Measurements from ENCODE around the gene LDLRAD1. TPM values are rescaled to one million over a fixed set of nuclear protein-coding genes. Genes with fewer than 3 reads are reported as not detected.

The LDLRAD1 gene
- total and polyA plus RNA-seq, 2 of the 13 experiments (the other 11 are each of a cell fraction or from before 2014, with no cell fraction given) = 2.5 to 14.0 TPM

DNA sequence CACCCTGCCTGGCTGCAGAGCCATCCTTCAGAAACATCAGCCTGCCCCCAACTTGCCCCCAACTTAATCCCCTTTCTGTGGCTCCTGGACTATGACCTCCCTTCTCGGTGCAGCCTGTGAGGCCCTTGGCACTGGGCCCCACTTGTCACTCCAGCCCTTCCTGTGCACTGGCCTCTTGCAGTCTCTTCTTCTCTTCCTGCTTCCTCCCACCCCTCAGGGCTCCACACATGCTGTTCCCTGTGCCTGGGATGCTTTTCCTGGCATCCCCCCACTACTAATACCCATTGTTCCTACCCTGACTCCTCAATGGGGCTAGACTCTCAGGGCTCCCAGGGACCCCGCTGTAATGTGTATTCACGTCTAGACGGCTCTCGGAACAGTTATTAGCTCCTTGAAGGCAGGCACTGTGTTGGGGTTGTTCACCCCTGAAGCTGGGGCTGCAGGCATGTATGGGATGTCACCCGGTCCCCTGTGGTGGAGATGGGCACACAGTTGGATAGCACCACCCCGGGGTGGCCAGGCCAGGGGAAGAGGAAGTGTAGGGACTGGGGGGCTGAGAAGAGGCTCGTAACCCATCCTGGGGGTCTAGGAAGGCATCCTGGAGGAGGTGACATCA, 4.5 kb downstream of the LDLRAD1 start (continued):
- TF ChIP-seq SETDB1 (CRISPR knock-in tag; IDR thresholded peaks at IDR 0.05; ENCODE audit: borderline replicate concordance) (no peak), TCF12 (IDR thresholded peaks at IDR 0.05) (no peak), TCF12 (CRISPR knock-in tag; IDR thresholded peaks at IDR 0.05) (no peak), ELF3 (CRISPR knock-in tag; IDR thresholded peaks at IDR 0.05) (0 out of 2 replicates have a peak, but pooled peaks have one; percentile 35), ZNF335 (CRISPR knock-in tag; IDR thresholded peaks at IDR 0.05) (no peak), SNAPC2 (CRISPR knock-in tag; IDR thresholded peaks at IDR 0.05) (no peak), POLR2AphosphoS2 (IDR thresholded peaks at IDR 0.05; ENCODE audit: low read depth, low read length) (no peak), ZNF331 (CRISPR knock-in tag; IDR thresholded peaks at IDR 0.05) (no peak), THAP11 (CRISPR knock-in tag; IDR thresholded peaks at IDR 0.05) (0 out of 2 replicates have a peak, but pooled peaks have one; percentile 44), ZFP37 (CRISPR knock-in tag; IDR thresholded peaks at IDR 0.05; ENCODE audit: borderline replicate concordance) (no peak), KDM2A (CRISPR knock-in tag; IDR thresholded peaks at IDR 0.05; ENCODE audit: borderline replicate concordance, low read depth) (no peak)
- TF ChIP-seq, protein P1, sequence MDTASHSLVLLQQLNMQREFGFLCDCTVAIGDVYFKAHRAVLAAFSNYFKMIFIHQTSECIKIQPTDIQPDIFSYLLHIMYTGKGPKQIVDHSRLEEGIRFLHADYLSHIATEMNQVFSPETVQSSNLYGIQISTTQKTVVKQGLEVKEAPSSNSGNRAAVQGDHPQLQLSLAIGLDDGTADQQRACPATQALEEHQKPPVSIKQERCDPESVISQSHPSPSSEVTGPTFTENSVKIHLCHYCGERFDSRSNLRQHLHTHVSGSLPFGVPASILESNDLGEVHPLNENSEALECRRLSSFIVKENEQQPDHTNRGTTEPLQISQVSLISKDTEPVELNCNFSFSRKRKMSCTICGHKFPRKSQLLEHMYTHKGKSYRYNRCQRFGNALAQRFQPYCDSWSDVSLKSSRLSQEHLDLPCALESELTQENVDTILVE (CRISPR knock-in tag; IDR thresholded peaks at IDR 0.05) = no peak
- TF ChIP-seq, protein P2, sequence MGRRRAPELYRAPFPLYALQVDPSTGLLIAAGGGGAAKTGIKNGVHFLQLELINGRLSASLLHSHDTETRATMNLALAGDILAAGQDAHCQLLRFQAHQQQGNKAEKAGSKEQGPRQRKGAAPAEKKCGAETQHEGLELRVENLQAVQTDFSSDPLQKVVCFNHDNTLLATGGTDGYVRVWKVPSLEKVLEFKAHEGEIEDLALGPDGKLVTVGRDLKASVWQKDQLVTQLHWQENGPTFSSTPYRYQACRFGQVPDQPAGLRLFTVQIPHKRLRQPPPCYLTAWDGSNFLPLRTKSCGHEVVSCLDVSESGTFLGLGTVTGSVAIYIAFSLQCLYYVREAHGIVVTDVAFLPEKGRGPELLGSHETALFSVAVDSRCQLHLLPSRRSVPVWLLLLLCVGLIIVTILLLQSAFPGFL (CRISPR knock-in tag; IDR thresholded peaks at IDR 0.05) = no peak
- TF ChIP-seq, protein P3, sequence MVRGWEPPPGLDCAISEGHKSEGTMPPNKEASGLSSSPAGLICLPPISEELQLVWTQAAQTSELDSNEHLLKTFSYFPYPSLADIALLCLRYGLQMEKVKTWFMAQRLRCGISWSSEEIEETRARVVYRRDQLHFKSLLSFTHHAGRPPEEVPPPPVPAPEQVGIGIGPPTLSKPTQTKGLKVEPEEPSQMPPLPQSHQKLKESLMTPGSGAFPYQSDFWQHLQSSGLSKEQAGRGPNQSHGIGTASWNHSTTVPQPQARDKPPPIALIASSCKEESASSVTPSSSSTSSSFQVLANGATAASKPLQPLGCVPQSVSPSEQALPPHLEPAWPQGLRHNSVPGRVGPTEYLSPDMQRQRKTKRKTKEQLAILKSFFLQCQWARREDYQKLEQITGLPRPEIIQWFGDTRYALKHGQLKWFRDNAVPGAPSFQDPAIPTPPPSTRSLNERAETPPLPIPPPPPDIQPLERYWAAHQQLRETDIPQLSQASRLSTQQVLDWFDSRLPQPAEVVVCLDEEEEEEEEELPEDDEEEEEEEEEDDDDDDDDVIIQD (CRISPR knock-in tag; IDR thresholded peaks at IDR 0.05; ENCODE audit: low read depth) = no peak
- TF ChIP-seq, protein P4, sequence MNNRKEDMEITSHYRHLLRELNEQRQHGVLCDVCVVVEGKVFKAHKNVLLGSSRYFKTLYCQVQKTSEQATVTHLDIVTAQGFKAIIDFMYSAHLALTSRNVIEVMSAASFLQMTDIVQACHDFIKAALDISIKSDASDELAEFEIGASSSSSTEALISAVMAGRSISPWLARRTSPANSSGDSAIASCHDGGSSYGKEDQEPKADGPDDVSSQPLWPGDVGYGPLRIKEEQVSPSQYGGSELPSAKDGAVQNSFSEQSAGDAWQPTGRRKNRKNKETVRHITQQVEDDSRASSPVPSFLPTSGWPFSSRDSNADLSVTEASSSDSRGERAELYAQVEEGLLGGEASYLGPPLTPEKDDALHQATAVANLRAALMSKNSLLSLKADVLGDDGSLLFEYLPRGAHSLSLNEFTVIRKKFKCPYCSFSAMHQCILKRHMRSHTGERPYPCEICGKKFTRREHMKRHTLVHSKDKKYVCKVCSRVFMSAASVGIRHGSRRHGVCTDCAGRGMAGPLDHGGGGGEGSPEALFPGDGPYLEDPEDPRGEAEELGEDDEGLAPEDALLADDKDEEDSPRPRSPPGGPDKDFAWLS (CRISPR knock-in tag; IDR thresholded peaks at IDR 0.05; ENCODE audit: borderline replicate concordance) = no peak
- TF ChIP-seq, protein P5, sequence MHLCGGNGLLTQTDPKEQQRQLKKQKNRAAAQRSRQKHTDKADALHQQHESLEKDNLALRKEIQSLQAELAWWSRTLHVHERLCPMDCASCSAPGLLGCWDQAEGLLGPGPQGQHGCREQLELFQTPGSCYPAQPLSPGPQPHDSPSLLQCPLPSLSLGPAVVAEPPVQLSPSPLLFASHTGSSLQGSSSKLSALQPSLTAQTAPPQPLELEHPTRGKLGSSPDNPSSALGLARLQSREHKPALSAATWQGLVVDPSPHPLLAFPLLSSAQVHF (CRISPR knock-in tag; IDR thresholded peaks at IDR 0.05) = no peak
- TF ChIP-seq, protein P6, sequence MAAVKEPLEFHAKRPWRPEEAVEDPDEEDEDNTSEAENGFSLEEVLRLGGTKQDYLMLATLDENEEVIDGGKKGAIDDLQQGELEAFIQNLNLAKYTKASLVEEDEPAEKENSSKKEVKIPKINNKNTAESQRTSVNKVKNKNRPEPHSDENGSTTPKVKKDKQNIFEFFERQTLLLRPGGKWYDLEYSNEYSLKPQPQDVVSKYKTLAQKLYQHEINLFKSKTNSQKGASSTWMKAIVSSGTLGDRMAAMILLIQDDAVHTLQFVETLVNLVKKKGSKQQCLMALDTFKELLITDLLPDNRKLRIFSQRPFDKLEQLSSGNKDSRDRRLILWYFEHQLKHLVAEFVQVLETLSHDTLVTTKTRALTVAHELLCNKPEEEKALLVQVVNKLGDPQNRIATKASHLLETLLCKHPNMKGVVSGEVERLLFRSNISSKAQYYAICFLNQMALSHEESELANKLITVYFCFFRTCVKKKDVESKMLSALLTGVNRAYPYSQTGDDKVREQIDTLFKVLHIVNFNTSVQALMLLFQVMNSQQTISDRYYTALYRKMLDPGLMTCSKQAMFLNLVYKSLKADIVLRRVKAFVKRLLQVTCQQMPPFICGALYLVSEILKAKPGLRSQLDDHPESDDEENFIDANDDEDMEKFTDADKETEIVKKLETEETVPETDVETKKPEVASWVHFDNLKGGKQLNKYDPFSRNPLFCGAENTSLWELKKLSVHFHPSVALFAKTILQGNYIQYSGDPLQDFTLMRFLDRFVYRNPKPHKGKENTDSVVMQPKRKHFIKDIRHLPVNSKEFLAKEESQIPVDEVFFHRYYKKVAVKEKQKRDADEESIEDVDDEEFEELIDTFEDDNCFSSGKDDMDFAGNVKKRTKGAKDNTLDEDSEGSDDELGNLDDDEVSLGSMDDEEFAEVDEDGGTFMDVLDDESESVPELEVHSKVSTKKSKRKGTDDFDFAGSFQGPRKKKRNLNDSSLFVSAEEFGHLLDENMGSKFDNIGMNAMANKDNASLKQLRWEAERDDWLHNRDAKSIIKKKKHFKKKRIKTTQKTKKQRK (IDR thresholded peaks at IDR 0.05; ENCODE audit: low read length) = no peak

Data from HepG2 (cell line).